GM12878 (cell line): ENCODE results near the gene PDZD7. TPM values are rescaled to one million over a fixed set of nuclear protein-coding genes. Genes with fewer than 3 reads are reported as not detected.

Source experiments
- ATAC-seq: fragments of 200-7000 bp; cut with Tn5 transposase; 3 replicates; pipeline ENCODE4 v1.9.1; 2020; ENCODE audit warnings: mild to moderate bottlenecking, moderate library complexity
- BruUV-seq: library from RNA; stranded (reverse); fragments of 400-500 nt; replicated peaks from 2 replicates; lab custom pipeline; 2021; lab: Mats Ljungman, UMichigan
- CTCF ChIA-PET: fragments of 300-600 bp; sonication (Branson Sonifier 250); formaldehyde crosslinking; extraction: SDS; loops from one replicate; lab custom pipeline; 2021; ENCODE audit warnings: inconsistent platforms; lab: Yijun Ruan, JAX
- POLR2A ChIA-PET: fragments of 350-600 bp; formaldehyde crosslinking; extraction: SDS; loops from one replicate; lab custom pipeline; 2021; ENCODE audit warnings: inconsistent platforms; lab: Charles Lee
- RAD21 ChIA-PET: fragments of 300-600 bp; sonication (Branson Sonifier 250); formaldehyde crosslinking; loops from one replicate; lab custom pipeline; 2023; ENCODE audit warnings: antibody characterized with exemption; ENCODE audit not compliant: unreplicated experiment; lab: Charles Lee
- SMC1A ChIA-PET: fragments of 300-600 bp; sonication (Branson Sonifier 250); formaldehyde crosslinking; loops from one replicate; lab custom pipeline; 2023; ENCODE audit not compliant: unreplicated experiment, uncharacterized antibody; lab: Charles Lee
- DNase-seq: peaks from one replicate; pipeline ENCODE4 v3.0.0-alpha.2; 2011; ENCODE audit warnings: low read depth, low spot score
- FAIRE-seq: peaks from 3 replicates; lab custom pipeline; 2011; peaks lifted over from hg19 to GRCh38; lab: Jason Lieb, UNC
- H2AFZ ChIP-seq: 2 replicates; pipeline ENCODE4 v1.6.0; 2011; ENCODE audit warnings: low read depth, low read length, control low read depth; ENCODE audit not compliant: control insufficient read depth
- H3K27ac ChIP-seq: 2 replicates; pipeline ENCODE4 v1.5.1; 2011; ENCODE audit warnings: control low read depth; ENCODE audit not compliant: control insufficient read depth, insufficient read depth
- H3K27me3 ChIP-seq, 2 experiments: replicated peaks in 1 of 2; 2 replicates each; pipeline versions ENCODE4 v1.6.0 to v1.6.1; 2011; ENCODE audit warnings: low read length in 1 of 2; ENCODE audit not compliant: control insufficient read depth in 2 of 2, insufficient read depth in 2 of 2
- H3K36me3 ChIP-seq, 2 experiments: 2 replicates each; pipeline ENCODE4 v1.5.1; 2011; ENCODE audit warnings: low read length in 1 of 2; ENCODE audit not compliant: control insufficient read depth in 2 of 2, insufficient read depth in 2 of 2
- H3K4me1 ChIP-seq: 2 replicates; pipeline ENCODE4 v1.6.1; 2011; ENCODE audit warnings: mild to moderate bottlenecking, low read length, moderate library complexity, mixed read lengths; ENCODE audit not compliant: control insufficient read depth, insufficient read depth
- H3K4me2 ChIP-seq: 2 replicates; pipeline ENCODE4 v1.6.0; 2011; ENCODE audit warnings: control low read depth; ENCODE audit not compliant: control insufficient read depth, insufficient read depth
- H3K4me3 ChIP-seq: fragments of 200-600 bp; sonication (generic); 2 replicates; pipeline ENCODE4 v1.5.1; 2016
- H3K79me2 ChIP-seq: 2 replicates; pipeline ENCODE4 v1.6.0; 2011; ENCODE audit warnings: low read length; ENCODE audit not compliant: control insufficient read depth, insufficient read depth
- H3K9ac ChIP-seq: 2 replicates; pipeline ENCODE4 v1.8.0; 2011; ENCODE audit warnings: low read length, control low read depth, mixed read lengths; ENCODE audit not compliant: control insufficient read depth, insufficient read depth
- H3K9me3 ChIP-seq: replicated peaks from 3 replicates; pipeline ENCODE4 v1.5.1; 2011; ENCODE audit warnings: mild to moderate bottlenecking, low read length; ENCODE audit not compliant: control insufficient read depth, insufficient read depth
- H4K20me1 ChIP-seq: 2 replicates; pipeline ENCODE4 v1.6.0; 2011; ENCODE audit not compliant: control insufficient read depth, insufficient read depth
- CTCF ChIP-seq, 3 experiments: IDR thresholded peaks in 2 of 3; conservative IDR thresholded peaks in 1 of 3; 2 replicates each; pipeline ENCODE4 v1.5.1; 2011; ENCODE audit warnings: low read depth in 3 of 3, low read length in 3 of 3, mild to moderate bottlenecking in 3 of 3, control low read depth in 2 of 3, moderate library complexity in 2 of 3, inconsistent platforms in 1 of 3, mixed read lengths in 1 of 3; ENCODE audit not compliant: control insufficient read depth in 2 of 3, insufficient read depth in 1 of 3; ENCODE audit errors: extremely low read depth in 1 of 3
- HDAC6 ChIP-seq: fragments of 200-600 bp; sonication (generic); IDR thresholded peaks from one replicate; pipeline ENCODE4 v1.8.0; 2017; ENCODE audit warnings: antibody characterized with exemption; ENCODE audit not compliant: unreplicated experiment
- HSF1 ChIP-seq: fragments of 150-350 bp; IDR thresholded peaks from 2 replicates; pipeline ENCODE4 v1.6.1; 2014; ENCODE audit warnings: mild to moderate bottlenecking, low read depth, low read length
- NBN ChIP-seq: fragments of 450-650 bp; IDR thresholded peaks from 2 replicates; pipeline ENCODE4 v1.6.1; 2016
- RAD51 ChIP-seq: fragments of 450-650 bp; IDR thresholded peaks from 2 replicates; pipeline ENCODE4 v1.6.1; 2016; ENCODE audit warnings: moderate library complexity, mild to moderate bottlenecking, inconsistent platforms
- TARDBP ChIP-seq: IDR thresholded peaks from 2 replicates; pipeline ENCODE4 v1.6.1; 2016; ENCODE audit warnings: borderline replicate concordance
- ZNF384 ChIP-seq: IDR thresholded peaks from 2 replicates; pipeline ENCODE4 v1.6.1; 2012; ENCODE audit warnings: low read depth, mild to moderate bottlenecking, low read length, improper control_type of control experiment, borderline replicate concordance
- ZNF687 ChIP-seq: fragments of 450-650 bp; IDR thresholded peaks from 2 replicates; pipeline ENCODE4 v1.6.1; 2017; ENCODE audit warnings: mild to moderate bottlenecking, moderate library complexity
- WGBS: methylation state at CpG from one replicate; pipeline ENCODE4 v1.1.6; 2016; ENCODE audit warnings: low lambda C conversion rate; ENCODE audit not compliant: insufficient replicate concordance, insufficient coverage; ENCODE audit errors: missing lambda C conversion rate; 5-methylcytosine and 5-hydroxymethylcytosine counted together
- in situ Hi-C: fragments of 300-500 bp; cut with MboI; formaldehyde crosslinking; loops from 9 replicates; pipeline ENCODE4 v1.14.3; 2018; ENCODE audit warnings: mixed read lengths
- intact Hi-C: fragments of 100-400 bp; cut with micrococcal nuclease; formaldehyde crosslinking; loops from one replicate; pipeline ENCODE4 v1.14.2; 2022; ENCODE audit not compliant: unreplicated experiment
- polyA plus RNA-seq, 11 experiments: library from polyadenylated mRNA; depleted of rRNA in 4 of 11; unstranded in 6 of 11; stranded (reverse) in 5 of 11; fragments of >200 nt; fragmentation: Nextera tagmentation in 4 of 11; fragmentation: Illumina TruSeq in 1 of 11; extraction: Ambion mirVana in 4 of 11; extraction: Trizol in 1 of 11; gene quantifications; 1 replicate in 1 of 11; 2 replicates in 10 of 11; pipeline versions ENCODE4 v1.2.1 to v1.2.3, GENCODE V29; 2011 to 2016; ENCODE audit warnings: inconsistent platforms in 2 of 11, missing spikeins in 2 of 11, low read depth in 1 of 11
- total RNA-seq, 4 experiments: library from RNA; depleted of rRNA in 3 of 4; stranded (reverse); fragments of >200 nt in 3 of 4; fragmentation: Illumina TruSeq in 1 of 4; extraction: Trizol in 1 of 4; gene quantifications; 2 replicates each; pipeline versions ENCODE4 v1.2.1 to v1.2.3, GENCODE V29; 2013 to 2021

The PDZD7 gene
- total and polyA plus RNA-seq, 10 of the 15 experiments (the other 5 are each of a cell fraction or from before 2014, with no cell fraction given), result 0.01 to 0.20 (median 0.03) TPM; not detected in 7

GRCh38 chr10:100993986-100994708, 36.8 kb downstream of the PDZD7 start:
- RAD21 ChIA-PET, result interaction anchor here (0.5 kb wide), 1 partner anchor 20 kb away, joined by 3 read pairs; no protein-coding TSS in a partner anchor
- Histone ChIP-seq H2AFZ (no peak overlapping the region), H3K79me2 (peaks cover 12% of the 10 kb centered on the region), H3K9ac (no peak overlapping the region), H4K20me1 (no peaks in the 10 kb centered on the region), H3K9me3 (no peaks in the 10 kb centered on the region), H3K4me1 (peaks cover 13% of the 10 kb centered on the region), H3K27ac (no peak overlapping the region), H3K4me3 (no peak overlapping the region), H3K4me2 (no peak overlapping the region), H3K27me3 (no peaks in the 10 kb centered on the region), H3K36me3 (peaks cover 14% of the 10 kb centered on the region in 2 experiments)
- CTCF ChIA-PET, result interaction anchor here (0.9 to 5.4 kb wide), 2 partner anchors 18 to 21 kb away, joined by 3 to 28 read pairs; no protein-coding TSS in a partner anchor
- SMC1A ChIA-PET, result no interaction called here
- no peak for TF ChIP-seq HSF1
- TF ChIP-seq ZNF384, result no peak
- TF ChIP-seq TARDBP, result no peak
- TF ChIP-seq HDAC6, result no peak
- no peak for TF ChIP-seq NBN
- no peak for TF ChIP-seq RAD51
- TF ChIP-seq CTCF (IDR thresholded peaks at IDR 0.05 in 2 of 3, conservative IDR thresholded peaks at IDR 0.05 in 1 of 3; ENCODE audit: control insufficient read depth in 2 of 3, extremely low read depth in 1 of 3, insufficient read depth in 1 of 3, low read depth in 3 of 3, low read length in 3 of 3), result peak; percentile 28 to 45 (median 32); a peak in 5 of 6 replicates
- TF ChIP-seq ZNF687, result no peak
- DNase-seq, result no peak
- TSS peak; percentile 44 for BruUV-seq
- FAIRE-seq, result no peak
- 70% methylated on average over 10 of the region's 10 CpGs for WGBS
- intact Hi-C loops, result no loop called here
- POLR2A ChIA-PET, result interaction anchor here (0.5 kb wide), 1 partner anchor 1270 kb away, joined by 3 read pairs; no protein-coding TSS in a partner anchor
- no peak for ATAC-seq
- in situ Hi-C loops, result no loop called here
